ENCODE data around the gene TNFRSF14. TPM values are rescaled to one million over a fixed set of nuclear protein-coding genes. Genes with fewer than 3 reads are reported as not detected.

Gene TNFRSF14
- total RNA-seq, 2 experiments from 2014 or later, result 191 to 194 TPM

DNA sequence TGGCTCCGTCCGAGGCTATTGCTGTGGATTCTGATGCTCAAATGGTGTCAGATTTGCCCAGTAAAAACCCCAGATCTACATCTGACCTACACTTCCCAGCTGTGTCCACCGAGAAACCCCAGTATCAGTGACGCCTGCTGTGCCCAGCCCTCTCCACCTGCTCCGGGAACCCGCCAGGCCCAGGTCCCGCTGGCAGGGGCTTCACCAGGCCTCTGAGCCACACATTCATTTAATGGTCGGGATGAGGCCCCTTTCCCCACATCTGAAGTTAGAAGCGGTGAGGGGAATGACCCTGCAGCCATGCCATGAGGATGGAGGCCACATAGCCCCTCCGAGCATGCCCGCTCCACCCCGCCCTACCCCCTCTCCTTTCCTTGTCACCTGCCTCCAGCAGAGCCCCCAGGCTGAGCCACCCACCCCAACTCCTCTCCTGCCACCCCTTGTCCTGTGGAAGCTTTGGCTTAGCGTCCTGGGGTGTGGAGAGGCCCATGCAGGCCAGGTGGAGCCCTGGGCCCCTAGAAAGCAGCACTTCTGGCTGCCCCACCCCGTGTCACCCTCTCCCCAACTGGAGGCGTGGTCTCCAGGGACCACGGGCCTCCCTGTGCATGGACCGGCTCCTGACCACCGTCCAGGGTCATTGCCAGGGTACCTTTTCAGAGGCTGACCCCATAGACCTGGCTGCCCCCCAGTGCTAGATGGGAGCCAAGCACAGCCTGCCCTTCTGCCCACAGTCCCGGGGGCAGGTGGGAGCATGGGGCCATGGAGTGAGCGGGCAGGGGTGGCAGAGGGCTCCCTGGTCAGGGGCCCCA, 8.0 kb downstream of the TNFRSF14 start:
- Mint-ChIP-seq H3K4me3 (no peak overlapping the region), H3K9me3 (no peaks in the 10 kb centered on the region), H3K4me1 (ENCODE audit: low read depth) (peaks cover 5% of the 10 kb centered on the region), H3K27ac (peak overlapping the region; percentile 33), H3K36me3 (ENCODE audit: low read depth) (peaks cover 20% of the 10 kb centered on the region), H3K27me3 (no peaks in the 10 kb centered on the region)
- no peaks in the 10 kb centered on the region for H3K9me3 ChIP-seq (ENCODE audit: control insufficient read depth in 1 of 2, insufficient read depth in 1 of 2, low read length in 2 of 2)
- ChIA-PET POLR2A (interaction anchor here (1.0 to 3.0 kb wide), 3 partner anchors 8 to 148 kb away, joined by 3 to 20 read pairs (median 7); partner anchors contain the start of gene TNFRSF14), CTCF (interaction anchor here (1.4 kb wide), 1 partner anchor 9 kb away, joined by 3 read pairs; no protein-coding TSS in a partner anchor)
- no peak overlapping the region for H3K4me3 ChIP-seq (ENCODE audit: low read length)
- intact Hi-C loops (cut with DNase I, micrococcal nuclease), result no loop called here
- DNase-seq, result no peak
- TF ChIP-seq, protein P1, sequence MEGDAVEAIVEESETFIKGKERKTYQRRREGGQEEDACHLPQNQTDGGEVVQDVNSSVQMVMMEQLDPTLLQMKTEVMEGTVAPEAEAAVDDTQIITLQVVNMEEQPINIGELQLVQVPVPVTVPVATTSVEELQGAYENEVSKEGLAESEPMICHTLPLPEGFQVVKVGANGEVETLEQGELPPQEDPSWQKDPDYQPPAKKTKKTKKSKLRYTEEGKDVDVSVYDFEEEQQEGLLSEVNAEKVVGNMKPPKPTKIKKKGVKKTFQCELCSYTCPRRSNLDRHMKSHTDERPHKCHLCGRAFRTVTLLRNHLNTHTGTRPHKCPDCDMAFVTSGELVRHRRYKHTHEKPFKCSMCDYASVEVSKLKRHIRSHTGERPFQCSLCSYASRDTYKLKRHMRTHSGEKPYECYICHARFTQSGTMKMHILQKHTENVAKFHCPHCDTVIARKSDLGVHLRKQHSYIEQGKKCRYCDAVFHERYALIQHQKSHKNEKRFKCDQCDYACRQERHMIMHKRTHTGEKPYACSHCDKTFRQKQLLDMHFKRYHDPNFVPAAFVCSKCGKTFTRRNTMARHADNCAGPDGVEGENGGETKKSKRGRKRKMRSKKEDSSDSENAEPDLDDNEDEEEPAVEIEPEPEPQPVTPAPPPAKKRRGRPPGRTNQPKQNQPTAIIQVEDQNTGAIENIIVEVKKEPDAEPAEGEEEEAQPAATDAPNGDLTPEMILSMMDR (IDR thresholded peaks at IDR 0.05), result no peak
- no peak for ATAC-seq (ENCODE audit: poor library complexity)
- H3K27me3 ChIP-seq (ENCODE audit: control insufficient read depth in 1 of 2, insufficient read depth in 2 of 2, low read length in 2 of 2), result no peaks in the 10 kb centered on the region
- H3K36me3 ChIP-seq (ENCODE audit: insufficient read depth, low read length), result peaks cover 43% of the 10 kb centered on the region
- H3K4me1 ChIP-seq (ENCODE audit: insufficient read depth, low read length), result peaks cover 22% of the 10 kb centered on the region
- H3K27ac ChIP-seq (ENCODE audit: low read depth in 1 of 2, low read length in 2 of 2), result peak overlapping the region in 1 of 2 donors; percentile 21

DNA sequence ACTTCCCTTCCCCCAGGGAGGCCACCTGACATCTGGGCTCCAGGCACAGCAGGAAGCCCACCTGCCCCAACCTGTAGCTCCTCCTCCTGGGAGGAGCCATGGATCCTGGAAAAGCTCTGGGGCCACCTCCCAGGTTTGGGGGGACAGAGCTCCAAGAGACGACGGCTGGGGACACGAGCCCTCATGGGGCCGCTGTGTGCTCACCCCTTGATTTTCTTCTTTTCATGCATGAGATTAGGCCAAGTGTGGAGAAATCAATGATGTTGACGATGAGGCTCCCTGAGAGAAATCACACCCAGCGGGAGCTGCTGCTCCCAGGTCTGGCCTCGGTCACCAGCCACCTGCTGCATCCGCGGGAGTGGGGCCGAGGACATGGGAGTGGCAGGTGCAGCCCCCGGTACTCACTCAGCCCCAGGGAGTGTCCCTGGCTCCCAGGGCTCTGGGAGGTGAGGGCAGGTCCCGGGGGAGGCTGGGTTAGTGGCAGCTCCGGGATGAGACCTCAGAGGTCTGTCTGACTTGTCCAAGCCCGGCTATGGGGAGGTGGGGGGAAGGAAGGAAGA, 8.7 kb downstream of the TNFRSF14 start:
- no peak for DNase-seq
- intact Hi-C loops (cut with DNase I, micrococcal nuclease), result no loop called here
- Histone ChIP-seq H3K4me1 (ENCODE audit: insufficient read depth, low read length) (peaks cover 15% of the 10 kb centered on the region), H3K4me3 (ENCODE audit: low read length) (no peak overlapping the region), H3K36me3 (ENCODE audit: insufficient read depth, low read length) (peaks cover 36% of the 10 kb centered on the region), H3K27ac (ENCODE audit: low read depth in 1 of 2, low read length in 2 of 2) (peak overlapping the region in 1 of 2 donors; percentile 21), H3K9me3 (ENCODE audit: control insufficient read depth in 1 of 2, insufficient read depth in 1 of 2, low read length in 2 of 2) (no peaks in the 10 kb centered on the region), H3K27me3 (ENCODE audit: control insufficient read depth in 1 of 2, insufficient read depth in 2 of 2, low read length in 2 of 2) (no peaks in the 10 kb centered on the region)
- H3K36me3 Mint-ChIP-seq (ENCODE audit: low read depth), result peaks cover 20% of the 10 kb centered on the region
- H3K9me3 Mint-ChIP-seq, result no peaks in the 10 kb centered on the region
- ChIA-PET POLR2A (interaction anchor here (1.0 to 3.0 kb wide), 3 partner anchors 9 to 149 kb away, joined by 3 to 20 read pairs (median 7); partner anchors contain the start of gene TNFRSF14), CTCF (interaction anchor here (0.7 to 1.4 kb wide), 2 partner anchors 8 to 10 kb away, joined by 3 read pairs; partner anchors contain the start of gene TNFRSF14)
- H3K4me3 Mint-ChIP-seq, result no peak overlapping the region
- H3K27ac Mint-ChIP-seq, result no peak overlapping the region
- ATAC-seq (ENCODE audit: poor library complexity), result no peak
- no peaks in the 10 kb centered on the region for H3K27me3 Mint-ChIP-seq
- TF ChIP-seq, protein P1 (IDR thresholded peaks at IDR 0.05), result no peak
- H3K4me1 Mint-ChIP-seq (ENCODE audit: low read depth), result peaks cover 5% of the 10 kb centered on the region

DNA sequence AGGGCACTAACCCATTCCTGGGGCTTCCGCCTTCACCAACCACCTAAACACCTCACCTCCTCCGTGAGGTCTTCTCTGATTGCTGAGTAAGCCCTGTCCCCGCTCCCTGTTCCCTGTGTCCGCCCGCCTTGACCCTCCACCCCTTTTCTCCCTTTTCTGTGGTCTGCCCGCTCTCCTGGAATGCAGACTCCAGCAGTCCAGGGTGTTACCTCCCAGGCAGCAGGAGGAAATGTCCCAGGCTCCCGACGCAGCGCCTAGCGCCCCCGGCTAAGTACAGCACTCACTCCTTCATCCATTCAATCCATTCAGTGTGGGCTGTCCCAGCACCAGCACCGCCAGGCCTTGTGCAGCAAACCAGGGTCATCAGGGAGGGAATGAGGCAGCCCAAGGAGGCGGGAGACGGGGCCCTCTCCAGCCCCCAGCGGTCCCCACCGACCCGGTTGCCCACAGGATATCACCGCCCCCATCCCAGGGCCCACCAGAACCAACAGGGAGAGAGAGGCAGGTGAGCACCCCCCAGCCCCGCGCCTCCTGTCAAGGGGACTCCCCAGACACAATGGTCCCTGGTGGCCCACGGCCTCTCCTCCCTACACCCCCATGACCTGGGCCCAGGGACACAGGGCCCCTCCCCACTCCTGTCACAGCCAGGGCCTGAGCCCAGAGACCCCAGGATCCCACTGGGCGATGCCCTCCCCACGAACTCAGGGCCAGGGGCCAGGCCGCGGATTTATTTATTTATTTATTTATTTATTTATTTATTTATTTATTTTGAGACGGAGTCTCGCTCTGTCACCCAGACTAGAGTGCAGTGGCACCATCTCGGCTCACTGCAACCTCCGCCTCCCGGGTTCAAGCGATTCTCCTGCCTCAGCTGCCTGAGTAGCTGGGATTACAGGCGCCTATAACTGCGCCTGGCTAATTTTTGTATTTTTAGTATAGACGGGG, 10.2 kb downstream of the TNFRSF14 start:
- H3K4me3 ChIP-seq (ENCODE audit: low read length), result no peak overlapping the region
- peaks cover 9% of the 10 kb centered on the region for H3K4me1 ChIP-seq (ENCODE audit: insufficient read depth, low read length)
- intact Hi-C loops (cut with DNase I, micrococcal nuclease), result no loop called here
- Mint-ChIP-seq H3K36me3 (ENCODE audit: low read depth) (peaks cover 12% of the 10 kb centered on the region), H3K27ac (no peak overlapping the region), H3K27me3 (no peaks in the 10 kb centered on the region), H3K4me1 (ENCODE audit: low read depth) (peaks cover 2% of the 10 kb centered on the region), H3K9me3 (no peaks in the 10 kb centered on the region), H3K4me3 (no peak overlapping the region)
- H3K36me3 ChIP-seq (ENCODE audit: insufficient read depth, low read length), result peaks cover 22% of the 10 kb centered on the region
- H3K27me3 ChIP-seq (ENCODE audit: control insufficient read depth in 1 of 2, insufficient read depth in 2 of 2, low read length in 2 of 2), result no peaks in the 10 kb centered on the region
- ChIA-PET CTCF (no interaction called here), POLR2A (no interaction called here)
- no peak for DNase-seq
- no peaks in the 10 kb centered on the region for H3K9me3 ChIP-seq (ENCODE audit: control insufficient read depth in 1 of 2, insufficient read depth in 1 of 2, low read length in 2 of 2)
- no peak for ATAC-seq (ENCODE audit: poor library complexity)
- H3K27ac ChIP-seq (ENCODE audit: low read depth in 1 of 2, low read length in 2 of 2), result no peak overlapping the region
- TF ChIP-seq, protein P1 (IDR thresholded peaks at IDR 0.05), result no peak

Measured in CD4-positive, alpha-beta T cell (primary cell).